MM.1S (cell line): ENCODE results near the gene OLFM1.
"Not testable (repeated sequence)": the region's sequence is repeated elsewhere in the genome, so short reads cannot be mapped to it uniquely, and the experiment has no call there.

ENCODE experiments used
- EZH2 ChIP-seq: fragments of 300-600 bp; sonication (generic); optimal IDR thresholded peaks from 2 replicates; pipeline ENCODE3; 2017; ENCODE audit warnings: low read depth, mild to moderate bottlenecking, antibody characterized with exemption, low read length, mixed read lengths
- EZH2phosphoT487 ChIP-seq: fragments of 300-600 bp; sonication (generic); IDR thresholded peaks from 2 replicates; pipeline ENCODE4 v1.6.1; 2018; ENCODE audit warnings: antibody characterized with exemption, low read length
- TF ChIP-seq, protein P1 (sequence below): fragments of 300-600 bp; sonication (generic); IDR thresholded peaks from 2 replicates; pipeline ENCODE4 v1.5.1; 2016; ENCODE audit warnings: antibody characterized with exemption, low read length, mixed read lengths

GRCh38 chr9:135149901-135150300, 62.4 kb downstream of the OLFM1 start:
- TF ChIP-seq, protein P1, sequence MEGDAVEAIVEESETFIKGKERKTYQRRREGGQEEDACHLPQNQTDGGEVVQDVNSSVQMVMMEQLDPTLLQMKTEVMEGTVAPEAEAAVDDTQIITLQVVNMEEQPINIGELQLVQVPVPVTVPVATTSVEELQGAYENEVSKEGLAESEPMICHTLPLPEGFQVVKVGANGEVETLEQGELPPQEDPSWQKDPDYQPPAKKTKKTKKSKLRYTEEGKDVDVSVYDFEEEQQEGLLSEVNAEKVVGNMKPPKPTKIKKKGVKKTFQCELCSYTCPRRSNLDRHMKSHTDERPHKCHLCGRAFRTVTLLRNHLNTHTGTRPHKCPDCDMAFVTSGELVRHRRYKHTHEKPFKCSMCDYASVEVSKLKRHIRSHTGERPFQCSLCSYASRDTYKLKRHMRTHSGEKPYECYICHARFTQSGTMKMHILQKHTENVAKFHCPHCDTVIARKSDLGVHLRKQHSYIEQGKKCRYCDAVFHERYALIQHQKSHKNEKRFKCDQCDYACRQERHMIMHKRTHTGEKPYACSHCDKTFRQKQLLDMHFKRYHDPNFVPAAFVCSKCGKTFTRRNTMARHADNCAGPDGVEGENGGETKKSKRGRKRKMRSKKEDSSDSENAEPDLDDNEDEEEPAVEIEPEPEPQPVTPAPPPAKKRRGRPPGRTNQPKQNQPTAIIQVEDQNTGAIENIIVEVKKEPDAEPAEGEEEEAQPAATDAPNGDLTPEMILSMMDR: not testable (repeated sequence)
- not testable (repeated sequence) for TF ChIP-seq EZH2phosphoT487, EZH2
